Mesothelial cell of epicardium (in vitro differentiated cells): ENCODE measurements around the gene CFDP1. TPM values are rescaled to one million over a fixed set of nuclear protein-coding genes. Genes with fewer than 3 reads are reported as not detected.

Experiments used
- DNase-seq, 2 experiments: peaks; one replicate each; pipeline ENCODE4 v3.0.0; 2021; ENCODE audit warnings: low spot score in 2 of 2; ENCODE audit not compliant: unreplicated experiment in 2 of 2
- H3K27ac Mint-ChIP-seq: 2 replicates; pipeline ENCODE4 v1.8.0; 2021; ENCODE audit warnings: mixed read lengths
- H3K27me3 Mint-ChIP-seq: 2 replicates; pipeline ENCODE4 v1.8.0; 2021; ENCODE audit warnings: low read depth, mixed read lengths
- H3K36me3 Mint-ChIP-seq: 2 replicates; pipeline ENCODE4 v1.8.0; 2021; ENCODE audit warnings: mixed read lengths
- H3K4me1 Mint-ChIP-seq: 2 replicates; pipeline ENCODE4 v1.8.0; 2021; ENCODE audit warnings: mixed read lengths
- H3K4me3 Mint-ChIP-seq: 2 replicates; pipeline ENCODE4 v1.8.0; 2021; ENCODE audit warnings: mild to moderate bottlenecking, moderate library complexity, mixed read lengths
- H3K9me3 Mint-ChIP-seq: 2 replicates; pipeline ENCODE4 v1.8.0; 2021; ENCODE audit warnings: mixed read lengths
- CTCF ChIP-seq: fragments of 200-600 bp; sonication (generic); IDR thresholded peaks from one replicate; pipeline ENCODE4 v1.5.0; 2021; ENCODE audit warnings: antibody characterized with exemption; ENCODE audit not compliant: unreplicated experiment
- total RNA-seq: library from RNA; stranded (reverse); gene quantifications from 3 replicates; pipeline ENCODE4 v1.2.1, GENCODE V29; 2021

CFDP1 gene
- total RNA-seq, 1 donor from 2014 or later, result 89.1 TPM

- no peak for DNase-seq
- H3K4me1 Mint-ChIP-seq, result peaks cover 12% of the 10 kb centered on the region
- no peak overlapping the region for H3K4me3 Mint-ChIP-seq
- H3K9me3 Mint-ChIP-seq, result no peaks in the 10 kb centered on the region
- H3K27ac Mint-ChIP-seq, result no peak overlapping the region
- H3K27me3 Mint-ChIP-seq, result no peaks in the 10 kb centered on the region
- TF ChIP-seq CTCF, result no peak
- peaks cover 22% of the 10 kb centered on the region for H3K36me3 Mint-ChIP-seq
Measured at GRCh38 chr16:75292691-75293090, 140.6 kb downstream of the CFDP1 start.

GRCh38 chr16:75289189-75289588 is 144.1 kb downstream of the CFDP1 start:
- DNase-seq, result no peak
- Mint-ChIP-seq H3K27me3 (no peaks in the 10 kb centered on the region), H3K4me3 (no peak overlapping the region), H3K27ac (no peak overlapping the region), H3K9me3 (peaks cover 5% of the 10 kb centered on the region), H3K36me3 (peaks cover 28% of the 10 kb centered on the region), H3K4me1 (peaks cover 10% of the 10 kb centered on the region)
- no peak for TF ChIP-seq CTCF

- TF ChIP-seq CTCF, result no peak
- H3K27ac Mint-ChIP-seq, result no peak overlapping the region
- DNase-seq, result no peak
- peaks cover 28% of the 10 kb centered on the region for H3K36me3 Mint-ChIP-seq
- H3K4me1 Mint-ChIP-seq, result peaks cover 5% of the 10 kb centered on the region
- H3K4me3 Mint-ChIP-seq, result no peak overlapping the region
- peaks cover 5% of the 10 kb centered on the region for H3K9me3 Mint-ChIP-seq
- H3K27me3 Mint-ChIP-seq, result no peaks in the 10 kb centered on the region
Measured at GRCh38 chr16:75288596-75289120, 144.6 kb downstream of the CFDP1 start.

GRCh38 chr16:75288181-75288580 is 145.1 kb downstream of the CFDP1 start:
- Mint-ChIP-seq H3K27ac (no peak overlapping the region), H3K4me1 (peaks cover 5% of the 10 kb centered on the region), H3K27me3 (no peaks in the 10 kb centered on the region), H3K9me3 (peaks cover 5% of the 10 kb centered on the region), H3K4me3 (no peak overlapping the region), H3K36me3 (peaks cover 28% of the 10 kb centered on the region)
- no peak for TF ChIP-seq CTCF
- DNase-seq, result no peak

- no peak overlapping the region for H3K27ac Mint-ChIP-seq
- H3K9me3 Mint-ChIP-seq, result peaks cover 5% of the 10 kb centered on the region
- no peak for TF ChIP-seq CTCF
- no peak for DNase-seq
- H3K4me3 Mint-ChIP-seq, result no peak overlapping the region
- H3K4me1 Mint-ChIP-seq, result peaks cover 5% of the 10 kb centered on the region
- no peaks in the 10 kb centered on the region for H3K27me3 Mint-ChIP-seq
- peaks cover 28% of the 10 kb centered on the region for H3K36me3 Mint-ChIP-seq
Measured at GRCh38 chr16:75287708-75288107, 145.6 kb downstream of the CFDP1 start.

GRCh38 chr16:75286389-75286788 is 146.9 kb downstream of the CFDP1 start:
- TF ChIP-seq CTCF, result no peak
- H3K36me3 Mint-ChIP-seq, result peaks cover 18% of the 10 kb centered on the region
- peaks cover 5% of the 10 kb centered on the region for H3K9me3 Mint-ChIP-seq
- no peak for DNase-seq
- H3K27ac Mint-ChIP-seq, result no peak overlapping the region
- no peaks in the 10 kb centered on the region for H3K27me3 Mint-ChIP-seq
- peaks cover 7% of the 10 kb centered on the region for H3K4me1 Mint-ChIP-seq
- H3K4me3 Mint-ChIP-seq, result no peak overlapping the region
